Neuron (in vitro differentiated cells): ENCODE measurements around the gene TOPAZ1.

ENCODE experiments used
- H2AFZ ChIP-seq: one replicate; pipeline ENCODE4 v1.6.1; 2013; ENCODE audit warnings: low read depth, mild to moderate bottlenecking, inconsistent platforms, low read length, moderate library complexity
- H3K27me3 ChIP-seq: one replicate; pipeline ENCODE4 v1.6.1; 2013; ENCODE audit warnings: low read length; ENCODE audit not compliant: insufficient read depth
- H3K36me3 ChIP-seq: one replicate; pipeline ENCODE4 v1.6.1; 2013; ENCODE audit warnings: low read length; ENCODE audit not compliant: insufficient read depth
- H3K4me1 ChIP-seq: one replicate; pipeline ENCODE4 v1.6.1; 2013; ENCODE audit warnings: low read length; ENCODE audit not compliant: insufficient read depth
- H3K4me3 ChIP-seq: 2 replicates; pipeline ENCODE4 v1.5.1; 2013; ENCODE audit warnings: mild to moderate bottlenecking, low read length, moderate library complexity
- H3K9me3 ChIP-seq: one replicate; pipeline ENCODE4 v1.6.1; 2013; ENCODE audit warnings: low read length

The TOPAZ1 gene

DNA sequence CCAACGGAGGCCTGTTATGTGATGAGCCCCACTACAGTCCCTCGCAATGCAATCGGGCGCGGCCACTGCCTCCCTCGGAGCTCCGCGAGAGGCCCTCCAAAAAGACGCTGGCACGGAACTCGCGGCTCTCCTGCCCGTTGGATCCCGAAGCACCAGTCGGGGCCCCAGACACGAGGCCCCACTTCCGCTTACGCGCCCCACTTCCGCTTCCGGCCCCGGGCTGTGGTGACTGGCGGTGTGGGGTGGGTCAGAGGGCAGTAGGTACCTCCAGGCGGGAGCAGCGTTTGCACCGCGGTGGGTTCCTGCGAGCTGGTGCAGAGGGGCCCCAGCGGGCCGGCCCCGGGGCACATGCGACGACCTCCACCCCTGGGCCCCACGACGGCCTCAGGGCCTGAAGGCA is at the start of gene TOPAZ1:
Gene TOPAZ1 (plus strand): TSS at position 181 of the 400 bp plus-strand sequence. CDS start 168 bp downstream, at position 349.
- H3K27me3 ChIP-seq: no peaks in the 10 kb centered on the region
- no peaks in the 10 kb centered on the region for H3K9me3 ChIP-seq
- H3K4me1 ChIP-seq: no peaks in the 10 kb centered on the region
- no peaks in the 10 kb centered on the region for H3K36me3 ChIP-seq
- H2AFZ ChIP-seq: no peak within 1 kb of the TSS
- H3K4me3 ChIP-seq: no peak within 1 kb of the TSS

DNA sequence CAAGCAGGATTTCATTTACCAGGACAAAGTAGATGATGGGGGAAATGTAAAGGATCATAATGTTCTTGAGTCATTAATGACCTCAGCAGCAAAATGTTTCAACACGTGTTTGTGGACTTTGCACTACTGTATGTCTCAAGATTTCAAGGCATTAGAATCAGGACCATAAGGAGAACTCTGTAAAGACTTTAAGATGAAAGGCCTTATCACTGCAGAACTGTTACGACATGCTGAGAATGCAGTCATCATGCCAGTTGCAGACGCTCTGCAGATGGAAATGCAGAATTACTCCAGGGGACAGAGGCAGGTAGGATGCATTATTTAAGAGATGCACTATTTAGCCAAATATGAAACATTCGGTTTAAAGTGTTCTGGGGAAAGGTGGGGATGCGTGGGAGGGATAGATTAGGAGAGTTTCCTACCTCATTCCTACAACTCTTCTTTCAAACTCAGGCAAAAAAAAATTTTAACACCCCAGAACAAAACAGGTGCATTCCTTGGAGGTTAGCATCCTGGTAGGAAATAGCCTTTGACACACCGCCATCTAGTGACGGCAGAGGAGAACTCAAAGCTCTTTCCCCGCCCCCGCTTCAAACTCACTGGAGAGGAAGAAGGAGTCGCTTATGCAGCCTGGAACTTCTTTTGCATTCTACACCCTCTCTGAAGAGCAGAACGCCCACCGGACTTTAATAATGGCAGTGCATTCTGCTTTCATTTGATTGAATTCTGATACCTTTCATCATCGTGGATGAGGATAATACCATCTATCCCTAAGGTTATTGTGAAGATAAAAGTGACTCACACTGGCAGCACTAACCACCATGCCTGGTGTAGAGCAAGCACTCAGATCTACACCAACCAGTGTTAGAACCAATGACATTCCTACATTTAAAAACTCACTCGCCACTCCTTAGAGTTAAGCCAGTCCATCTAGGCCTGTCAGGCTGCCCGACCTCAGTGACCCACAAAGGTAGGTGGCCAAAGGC is 43.1 kb upstream of the TOPAZ1 start:
- Histone ChIP-seq H3K27me3 (no peaks in the 10 kb centered on the region), H3K4me1 (no peaks in the 10 kb centered on the region), H2AFZ (no peak overlapping the region)

DNA sequence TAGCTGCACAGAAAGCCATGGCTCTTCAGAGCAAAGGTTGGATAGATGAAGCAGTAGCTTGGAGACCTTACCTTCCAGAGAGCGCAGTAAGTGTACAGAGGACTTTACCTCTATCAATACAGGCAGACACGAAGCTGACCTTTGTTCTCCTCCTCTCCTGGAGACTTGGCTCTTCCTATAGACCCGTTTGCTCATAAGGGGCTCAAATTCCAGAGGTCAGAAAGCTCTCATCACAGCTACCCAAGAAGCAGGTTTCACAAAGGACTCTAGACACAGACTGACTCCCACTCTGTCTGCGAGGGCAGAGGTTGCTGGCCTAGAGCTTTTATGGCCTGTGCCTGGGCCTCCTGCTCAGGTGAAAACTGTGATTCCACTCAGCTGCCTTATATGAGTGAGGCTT is 35.4 kb upstream of the TOPAZ1 start:
- Histone ChIP-seq H3K4me1 (no peaks in the 10 kb centered on the region), H3K9me3 (no peaks in the 10 kb centered on the region), H3K36me3 (no peaks in the 10 kb centered on the region), H2AFZ (no peak overlapping the region), H3K4me3 (no peak overlapping the region), H3K27me3 (no peaks in the 10 kb centered on the region)

More for the DNA sequence above, 43.1 kb upstream of the TOPAZ1 start:
- Histone ChIP-seq H3K36me3 (no peaks in the 10 kb centered on the region), H3K9me3 (no peaks in the 10 kb centered on the region), H3K4me3 (no peak overlapping the region)

DNA sequence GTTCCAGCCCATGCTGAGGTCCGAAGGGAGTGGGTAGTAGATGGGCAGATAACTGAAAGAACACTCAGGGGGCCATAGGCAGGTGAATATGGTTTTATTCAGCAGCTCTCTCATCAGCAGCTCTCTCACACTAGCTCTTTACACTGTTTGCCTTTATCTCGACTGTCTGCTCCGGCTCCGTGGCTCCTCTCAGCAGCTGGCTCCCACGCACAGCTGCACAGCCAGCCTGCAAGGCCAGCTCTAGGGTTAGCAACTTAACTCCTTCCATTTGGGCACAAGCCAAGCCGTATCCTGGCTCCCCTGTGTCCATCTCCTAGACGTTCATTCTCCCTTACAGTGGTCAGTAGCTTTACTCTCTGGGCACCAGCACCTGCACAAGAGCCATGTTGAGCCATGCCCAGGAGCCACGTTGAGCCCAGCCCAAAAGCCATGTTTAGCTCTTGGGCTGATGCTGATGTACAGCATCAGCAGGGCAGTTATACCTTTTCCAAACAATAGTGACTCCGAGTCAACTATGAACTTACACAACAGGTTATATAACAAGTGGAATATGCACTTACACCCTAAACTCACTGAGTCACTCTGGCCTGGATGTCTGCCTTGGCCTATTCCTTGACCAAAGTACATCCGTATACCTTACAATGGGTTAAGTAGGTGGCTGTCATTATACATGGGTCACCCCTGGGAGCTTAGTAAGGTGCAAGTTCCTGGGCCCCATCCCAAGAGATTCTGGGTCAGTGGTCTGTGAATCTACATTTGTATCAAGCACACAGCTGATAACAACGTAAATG is 34.6 kb upstream of the TOPAZ1 start:
- Histone ChIP-seq H3K36me3 (no peaks in the 10 kb centered on the region), H2AFZ (no peak overlapping the region), H3K4me1 (no peaks in the 10 kb centered on the region), H3K9me3 (no peaks in the 10 kb centered on the region), H3K27me3 (no peaks in the 10 kb centered on the region), H3K4me3 (no peak overlapping the region)

DNA sequence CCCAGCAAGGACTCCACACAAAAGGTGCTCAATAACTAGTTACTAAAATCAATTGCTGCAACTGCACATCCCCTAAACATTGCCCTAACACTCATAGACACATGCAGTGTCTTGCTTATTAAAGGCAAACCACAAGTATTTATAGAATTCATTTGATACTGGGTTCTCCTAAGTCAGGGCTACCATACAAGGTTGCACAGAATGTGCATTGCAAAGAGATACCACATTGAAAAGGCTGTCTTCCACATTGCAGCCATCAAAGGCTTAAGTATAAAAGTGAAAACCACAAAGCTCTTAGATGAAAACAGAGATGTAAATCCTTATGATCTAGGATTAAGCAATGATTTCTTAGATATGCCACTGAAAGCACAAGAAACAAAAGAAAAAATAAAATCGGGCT is 33.6 kb upstream of the TOPAZ1 start:
- no peaks in the 10 kb centered on the region for H3K36me3 ChIP-seq
- H3K9me3 ChIP-seq: no peaks in the 10 kb centered on the region
- H2AFZ ChIP-seq: no peak overlapping the region
- no peak overlapping the region for H3K4me3 ChIP-seq
- no peaks in the 10 kb centered on the region for H3K4me1 ChIP-seq
- H3K27me3 ChIP-seq: no peaks in the 10 kb centered on the region

DNA sequence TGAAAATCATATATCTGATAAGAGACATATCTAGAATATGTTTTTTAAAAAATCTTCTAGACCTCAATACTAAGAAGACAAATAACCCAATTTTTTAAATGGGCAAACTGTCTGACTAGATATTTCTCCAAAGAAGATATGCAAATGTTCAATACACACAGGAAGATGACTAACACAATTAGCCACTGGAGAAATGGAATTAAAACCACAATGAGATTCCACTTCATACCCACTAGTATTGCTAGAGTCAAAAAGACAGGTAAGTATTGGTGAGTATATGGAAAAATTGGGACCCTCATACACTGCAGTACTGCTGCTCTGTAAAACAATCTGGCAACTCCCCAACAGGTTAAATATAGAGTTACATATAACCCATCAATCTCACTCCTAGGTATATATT is 33.1 kb upstream of the TOPAZ1 start:
- no peak overlapping the region for H2AFZ ChIP-seq
- no peaks in the 10 kb centered on the region for H3K36me3 ChIP-seq
- no peak overlapping the region for H3K4me3 ChIP-seq
- H3K27me3 ChIP-seq: no peaks in the 10 kb centered on the region
- H3K9me3 ChIP-seq: no peaks in the 10 kb centered on the region
- no peaks in the 10 kb centered on the region for H3K4me1 ChIP-seq

DNA sequence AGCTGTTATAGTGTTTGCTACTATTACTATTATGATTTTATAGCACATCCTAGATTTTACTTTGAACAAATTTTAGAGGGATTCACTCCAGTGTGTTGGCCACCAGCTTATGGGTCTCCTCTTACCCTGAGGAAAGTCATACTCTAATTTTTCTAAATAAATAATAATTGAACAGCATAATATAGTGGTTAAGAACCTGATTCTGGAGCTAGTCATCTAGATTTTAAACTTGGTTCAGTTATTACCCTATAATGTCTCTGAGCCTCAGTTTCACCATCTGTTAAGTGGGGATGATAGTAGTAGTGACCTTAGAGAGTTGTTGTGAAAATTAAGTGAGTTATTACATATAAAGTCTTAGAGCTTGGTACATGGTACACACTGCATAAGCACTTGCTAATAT is 30.7 kb upstream of the TOPAZ1 start:
- no peaks in the 10 kb centered on the region for H3K27me3 ChIP-seq
- no peak overlapping the region for H2AFZ ChIP-seq
- no peaks in the 10 kb centered on the region for H3K36me3 ChIP-seq
- no peaks in the 10 kb centered on the region for H3K9me3 ChIP-seq
- no peaks in the 10 kb centered on the region for H3K4me1 ChIP-seq
- no peak overlapping the region for H3K4me3 ChIP-seq

DNA sequence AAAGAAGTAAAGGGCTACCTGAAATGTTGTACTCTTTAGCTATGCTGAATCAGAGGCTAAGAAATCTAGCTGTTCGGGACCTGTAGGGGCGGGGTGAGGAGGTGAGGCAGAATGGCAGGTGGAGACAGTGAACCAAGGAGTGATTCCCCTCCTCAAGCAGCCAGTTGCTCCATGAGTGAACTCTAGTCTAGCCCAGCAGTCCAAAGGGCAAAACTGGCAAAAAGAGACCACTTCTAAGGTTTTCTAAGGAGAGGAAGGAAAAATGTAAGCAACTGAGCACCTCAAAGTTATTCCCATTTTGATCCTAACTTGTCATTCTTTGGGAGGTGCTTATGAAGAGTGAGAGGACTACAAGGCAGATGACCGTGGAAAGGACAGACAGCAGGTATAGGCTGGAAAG is 19.3 kb upstream of the TOPAZ1 start:
- H3K27me3 ChIP-seq: no peaks in the 10 kb centered on the region
- H3K4me1 ChIP-seq: no peaks in the 10 kb centered on the region
- H3K9me3 ChIP-seq: no peaks in the 10 kb centered on the region
- no peaks in the 10 kb centered on the region for H3K36me3 ChIP-seq
- H2AFZ ChIP-seq: no peak overlapping the region
- H3K4me3 ChIP-seq: no peak overlapping the region

DNA sequence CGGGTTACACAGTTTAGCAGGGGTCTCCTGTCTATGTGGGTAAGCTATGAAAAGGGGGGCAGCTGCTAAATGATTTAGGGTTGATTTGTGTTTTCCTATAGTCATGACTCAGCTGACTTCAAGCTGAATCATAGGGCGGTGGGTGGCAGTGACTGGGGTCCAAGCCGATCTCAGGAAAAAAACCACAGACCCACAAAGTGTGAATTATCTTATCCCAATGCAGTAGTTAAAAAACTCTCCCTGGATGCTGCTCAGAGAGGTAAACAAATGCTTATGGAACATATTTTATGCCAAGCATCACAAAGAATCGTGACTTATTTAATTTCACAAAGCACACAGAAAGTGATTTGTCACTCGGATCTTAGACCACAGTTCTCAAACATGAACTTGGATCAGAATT is 18.4 kb upstream of the TOPAZ1 start:
- H3K27me3 ChIP-seq: no peaks in the 10 kb centered on the region
- no peak overlapping the region for H3K4me3 ChIP-seq
- H3K36me3 ChIP-seq: no peaks in the 10 kb centered on the region

DNA sequence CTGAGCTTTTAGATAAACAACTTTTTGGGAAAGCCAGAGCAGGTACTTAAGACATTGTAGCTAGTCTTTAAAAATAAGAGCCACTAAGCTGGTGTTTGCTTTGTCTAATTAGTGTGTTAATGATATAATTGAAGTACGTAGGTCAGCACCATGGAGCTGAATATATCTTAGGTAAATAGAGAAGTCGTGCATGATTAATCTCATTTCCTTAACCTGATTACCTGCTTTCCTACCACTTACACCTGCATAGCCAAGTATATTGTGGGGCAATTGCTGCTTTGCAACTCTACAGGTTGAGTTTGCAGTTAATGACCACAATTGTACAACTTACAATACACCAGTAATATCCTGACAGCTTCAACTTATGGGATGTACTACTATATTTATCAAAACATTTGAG is 17.6 kb upstream of the TOPAZ1 start:
- no peaks in the 10 kb centered on the region for H3K9me3 ChIP-seq
- H3K27me3 ChIP-seq: no peaks in the 10 kb centered on the region
- H3K4me3 ChIP-seq: no peak overlapping the region
- no peaks in the 10 kb centered on the region for H3K36me3 ChIP-seq
- no peaks in the 10 kb centered on the region for H3K4me1 ChIP-seq
- H2AFZ ChIP-seq: no peak overlapping the region

More for the DNA sequence above, 18.4 kb upstream of the TOPAZ1 start:
- no peaks in the 10 kb centered on the region for H3K9me3 ChIP-seq
- H2AFZ ChIP-seq: no peak overlapping the region
- no peaks in the 10 kb centered on the region for H3K4me1 ChIP-seq

DNA sequence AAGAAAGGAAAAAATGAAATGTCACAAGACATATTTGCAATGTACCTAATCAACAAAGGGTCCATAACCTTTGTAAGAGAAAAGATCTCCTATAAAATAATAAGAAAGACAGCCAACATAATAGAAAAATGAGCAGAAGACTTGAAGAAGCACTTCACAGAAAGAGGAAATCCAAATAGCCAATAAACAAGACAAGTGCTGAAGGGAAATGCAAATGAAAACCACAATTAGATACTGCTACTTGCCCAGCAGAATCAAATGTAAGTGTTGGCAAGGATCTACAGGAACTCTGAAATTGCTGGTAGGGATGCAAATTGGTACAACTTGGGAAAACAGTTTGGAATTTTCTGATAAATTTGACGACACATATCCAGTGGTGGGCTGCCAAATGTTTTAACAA is 15.1 kb upstream of the TOPAZ1 start:
- H2AFZ ChIP-seq: no peak overlapping the region
- H3K4me3 ChIP-seq: no peak overlapping the region
- no peaks in the 10 kb centered on the region for H3K9me3 ChIP-seq
- no peaks in the 10 kb centered on the region for H3K27me3 ChIP-seq
- no peaks in the 10 kb centered on the region for H3K4me1 ChIP-seq
- no peaks in the 10 kb centered on the region for H3K36me3 ChIP-seq

DNA sequence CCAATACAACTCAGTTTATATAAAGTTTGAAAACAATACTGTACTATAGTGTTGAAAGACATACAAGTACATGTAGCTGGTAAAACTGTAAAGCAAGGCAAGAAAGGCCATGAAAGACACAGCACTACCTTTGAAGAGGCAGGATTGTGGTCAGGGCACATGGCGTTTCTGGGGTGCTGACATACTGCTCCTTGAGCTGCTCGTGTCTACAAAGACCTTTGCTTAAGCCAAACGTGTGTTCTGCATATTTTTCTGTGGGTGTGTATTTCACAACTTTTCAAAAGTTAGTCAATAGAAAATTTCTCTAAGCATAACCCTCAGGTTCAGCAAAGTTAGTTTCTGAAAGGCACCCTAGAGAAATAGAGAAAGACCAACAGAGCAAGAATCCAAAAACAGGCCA is 14.1 kb upstream of the TOPAZ1 start:
- no peak overlapping the region for H2AFZ ChIP-seq
- H3K4me3 ChIP-seq: no peak overlapping the region
- no peaks in the 10 kb centered on the region for H3K36me3 ChIP-seq
- no peaks in the 10 kb centered on the region for H3K4me1 ChIP-seq
- H3K9me3 ChIP-seq: no peaks in the 10 kb centered on the region
- H3K27me3 ChIP-seq: no peaks in the 10 kb centered on the region

DNA sequence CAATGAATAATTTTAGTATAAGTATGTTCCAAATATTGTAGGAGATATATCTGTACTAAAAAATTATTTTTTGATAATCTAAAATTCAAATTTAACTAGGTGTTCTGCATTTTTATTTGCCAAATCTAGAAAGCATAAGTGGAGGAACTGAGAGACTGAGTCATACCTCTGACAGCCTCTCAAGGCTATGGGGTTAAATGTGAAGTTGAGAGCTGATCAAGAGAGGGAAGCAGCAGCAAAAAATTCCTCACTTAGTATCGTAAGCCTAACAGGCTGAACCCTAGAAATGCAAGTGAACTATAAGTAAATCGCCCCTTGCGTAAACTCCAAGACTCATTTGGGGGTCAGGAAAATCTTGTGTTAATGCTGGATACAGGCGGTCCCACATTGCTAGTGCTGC is 12.8 kb upstream of the TOPAZ1 start:
- H3K4me3 ChIP-seq: no peak overlapping the region
- no peak overlapping the region for H2AFZ ChIP-seq
- no peaks in the 10 kb centered on the region for H3K9me3 ChIP-seq
- no peaks in the 10 kb centered on the region for H3K4me1 ChIP-seq
- no peaks in the 10 kb centered on the region for H3K27me3 ChIP-seq
- no peaks in the 10 kb centered on the region for H3K36me3 ChIP-seq
